Liver (tissue), 9 donors: ENCODE measurements around the gene ACSL3. TPM values are rescaled to one million over a fixed set of nuclear protein-coding genes. Genes with fewer than 3 reads are reported as not detected.

Source experiments
- DNase-seq: peaks from one replicate; pipeline ENCODE4 v3.0.0-alpha.2; 2017; ENCODE audit warnings: low spot score
- H3K27ac ChIP-seq, 2 donors: one replicate each; pipeline ENCODE4 v1.7.0; 2013; ENCODE audit warnings: inconsistent platforms in 2 of 2, low read length in 2 of 2, control low read depth in 1 of 2, low read depth in 1 of 2, mild to moderate bottlenecking in 1 of 2
- H3K27me3 ChIP-seq, 4 donors: one replicate each; pipeline versions ENCODE4 v1.6.1 to v1.7.0; 2013; ENCODE audit warnings: low read length in 3 of 4, inconsistent platforms in 1 of 4, mild to moderate bottlenecking in 1 of 4, moderate library complexity in 1 of 4; ENCODE audit not compliant: control insufficient read depth in 4 of 4, insufficient read depth in 4 of 4
- H3K36me3 ChIP-seq, 4 donors: one replicate each; pipeline versions ENCODE4 v1.6.1 to v1.7.0; 2013; ENCODE audit warnings: low read length in 3 of 4, mild to moderate bottlenecking in 3 of 4, low read depth in 1 of 4, moderate library complexity in 1 of 4; ENCODE audit not compliant: control insufficient read depth in 4 of 4, insufficient read depth in 3 of 4
- H3K4me1 ChIP-seq, 4 donors: one replicate each; pipeline versions ENCODE4 v1.6.1 to v1.7.0; 2013; ENCODE audit warnings: low read length in 3 of 4, mild to moderate bottlenecking in 3 of 4, moderate library complexity in 1 of 4; ENCODE audit not compliant: control insufficient read depth in 4 of 4, insufficient read depth in 4 of 4
- H3K4me3 ChIP-seq, 3 donors: one replicate each; pipeline versions ENCODE4 v1.6.1 to v1.7.0; 2013; ENCODE audit warnings: low read length in 3 of 3, control low read depth in 1 of 3, low read depth in 1 of 3, mild to moderate bottlenecking in 1 of 3
- H3K9ac ChIP-seq, 2 donors: one replicate each; pipeline ENCODE4 v1.7.0; 2013; ENCODE audit warnings: low read length in 2 of 2, mild to moderate bottlenecking in 2 of 2, moderate library complexity in 2 of 2, control low read depth in 1 of 2, low read depth in 1 of 2
- H3K9me3 ChIP-seq, 4 donors: one replicate each; pipeline versions ENCODE4 v1.6.1 to v1.7.0; 2013; ENCODE audit warnings: low read length in 3 of 4; ENCODE audit not compliant: control insufficient read depth in 4 of 4
- ATF3 ChIP-seq: IDR thresholded peaks from 2 replicates; pipeline ENCODE4 v1.6.1; 2016; ENCODE audit warnings: antibody characterized with exemption
- CTCF ChIP-seq: fragments of 150-350 bp; IDR thresholded peaks from 2 replicates; pipeline ENCODE4 v1.5.1; 2017; ENCODE audit warnings: improper control_type of control experiment, low read depth, low read length; ENCODE audit not compliant: missing input control
- FOXA2 ChIP-seq: IDR thresholded peaks from 2 replicates; pipeline ENCODE4 v1.6.1; 2016; ENCODE audit warnings: antibody characterized with exemption
- GABPA ChIP-seq, 2 donors: IDR thresholded peaks in 1 of 2; conservative IDR thresholded peaks in 1 of 2; 2 replicates each; pipeline ENCODE4 v1.6.1; 2016; ENCODE audit warnings: antibody characterized with exemption in 2 of 2, mild to moderate bottlenecking in 1 of 2, moderate library complexity in 1 of 2
- JUND ChIP-seq, 2 donors: IDR thresholded peaks; 2 replicates each; pipeline ENCODE4 v1.6.1; 2016; ENCODE audit warnings: antibody characterized with exemption in 2 of 2
- MAX ChIP-seq: IDR thresholded peaks from 2 replicates; pipeline ENCODE4 v1.6.1; 2016; ENCODE audit warnings: antibody characterized with exemption
- NR2F2 ChIP-seq: IDR thresholded peaks from 2 replicates; pipeline ENCODE4 v1.6.1; 2016; ENCODE audit warnings: antibody characterized with exemption
- REST ChIP-seq: IDR thresholded peaks from 2 replicates; pipeline ENCODE4 v1.6.1; 2016; ENCODE audit warnings: antibody characterized with exemption, mild to moderate bottlenecking
- RXRA ChIP-seq, 2 donors: IDR thresholded peaks; 2 replicates each; pipeline ENCODE4 v1.6.1; 2017 to 2018; ENCODE audit warnings: antibody characterized with exemption in 2 of 2, mild to moderate bottlenecking in 1 of 2
- SP1 ChIP-seq: IDR thresholded peaks from 2 replicates; pipeline ENCODE4 v1.6.1; 2018; ENCODE audit warnings: antibody characterized with exemption, mild to moderate bottlenecking
- TAF1 ChIP-seq: conservative IDR thresholded peaks from 2 replicates; pipeline ENCODE4 v1.6.1; 2016; ENCODE audit warnings: antibody characterized with exemption, mild to moderate bottlenecking
- YY1 ChIP-seq: IDR thresholded peaks from 2 replicates; pipeline ENCODE4 v1.6.1; 2016; ENCODE audit warnings: antibody characterized with exemption, mild to moderate bottlenecking
- ZBTB33 ChIP-seq: IDR thresholded peaks from 2 replicates; pipeline ENCODE4 v1.6.1; 2016; ENCODE audit warnings: antibody characterized with exemption
- whole genome bisulfite sequencing: extraction: QIAGEN DNeasy Blood & Tissue Kit; methylation state at CpG from one replicate; pipeline ENCODE4 v1.1.7; 2013; 5-methylcytosine and 5-hydroxymethylcytosine counted together
- polyA plus RNA-seq, 2 donors: library from polyadenylated mRNA; stranded (reverse) in 1 of 2; unstranded in 1 of 2; fragments of 200-250 nt in 1 of 2; fragments of >200 nt in 1 of 2; fragmentation: Nextera tagmentation in 1 of 2; extraction: Ambion mirVana in 1 of 2; gene quantifications; one replicate each; pipeline versions ENCODE4 v1.2.1 to v1.2.3, GENCODE V29; 2013 to 2015
- total RNA-seq, 2 donors: library from RNA; depleted of rRNA; stranded (reverse); fragments of >200 nt; gene quantifications; one replicate each; pipeline ENCODE4 v1.2.3, GENCODE V29; 2014
- donor health status: healthy.
- donor health status: healthy.
- donor health status: healthy.
- donor health status: healthy.
- donor health status: healthy.

Gene ACSL3
- total and polyA plus RNA-seq, 4 donors: 22.2 to 66.6 (median 43.3) TPM

- no peak for TF ChIP-seq ATF3
- no peak for TF ChIP-seq MAX
- TF ChIP-seq FOXA2: no peak
- no peak for TF ChIP-seq NR2F2
- no peak for TF ChIP-seq RXRA (IDR thresholded peaks at IDR 0.05)
- no peak for TF ChIP-seq JUND (IDR thresholded peaks at IDR 0.05)
- TF ChIP-seq ZBTB33: no peak
- no peak for TF ChIP-seq GABPA (IDR thresholded peaks at IDR 0.05 in 1 of 2, conservative IDR thresholded peaks at IDR 0.05 in 1 of 2)
- TF ChIP-seq SP1: no peak
- no peak for DNase-seq
- peaks cover 0 to 10% (median under 1%) of the 10 kb centered on the region in 4 donors for H3K4me1 ChIP-seq
- H3K9ac ChIP-seq: no peak overlapping the region
- no peak overlapping the region for H3K27ac ChIP-seq
- 98% methylated on average over 4 of the region's 4 CpGs for WGBS
- H3K27me3 ChIP-seq: no peaks in the 10 kb centered on the region
- no peak overlapping the region for H3K4me3 ChIP-seq
- peaks cover 0 to 2% (median 0%) of the 10 kb centered on the region in 4 donors for H3K36me3 ChIP-seq
- H3K9me3 ChIP-seq: no peaks in the 10 kb centered on the region
Observed at GRCh38 chr2:222893716-222894115, 32.9 kb downstream of the ACSL3 start.

GRCh38 chr2:222895144-222895543 is 34.3 kb downstream of the ACSL3 start:
- Histone ChIP-seq H3K9me3 (no peaks in the 10 kb centered on the region), H3K27ac (no peak overlapping the region), H3K27me3 (no peaks in the 10 kb centered on the region), H3K4me3 (no peak overlapping the region), H3K36me3 (peaks cover 0 to 2% (median 0%) of the 10 kb centered on the region in 4 donors), H3K9ac (no peak overlapping the region), H3K4me1 (peaks cover 0 to 12% (median under 1%) of the 10 kb centered on the region in 4 donors)
- no CpG with 5 or more reads among the region's 1 CpG for whole genome bisulfite sequencing
- no peak for DNase-seq
- TF ChIP-seq YY1 (no peak), TAF1 (no peak), SP1 (no peak), CTCF (no peak), REST (no peak)
